ENCODE measurements around the gene SEZ6L. TPM values are rescaled to one million over a fixed set of nuclear protein-coding genes. Genes with fewer than 3 reads are reported as not detected.

The SEZ6L gene
- total and polyA plus RNA-seq, 12 donors = 0.17 to 16.3 (median 3.9) TPM; not detected in 1

DNA sequence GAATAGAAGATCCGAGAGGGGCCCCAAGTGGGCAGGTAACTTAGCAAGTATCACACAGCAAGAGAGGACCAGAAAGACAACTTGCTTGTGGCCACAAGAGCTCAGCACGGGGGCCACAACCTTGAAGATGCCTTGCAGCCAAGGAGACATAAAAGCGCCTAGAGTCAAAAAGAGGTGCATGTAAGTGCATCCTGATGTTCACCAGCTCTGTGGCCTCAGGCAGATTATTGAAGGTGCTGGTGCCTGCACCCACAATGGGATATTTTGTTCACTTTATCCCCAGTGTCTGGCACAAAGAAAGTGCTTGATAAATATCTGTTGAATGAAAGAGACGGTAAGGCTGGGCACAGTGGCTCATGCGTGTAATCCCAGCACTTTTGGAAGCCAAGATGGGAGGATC lies 153.8 kb downstream of the SEZ6L start:
- intact Hi-C loops (cut with DNase I) = no loop called here

DNA sequence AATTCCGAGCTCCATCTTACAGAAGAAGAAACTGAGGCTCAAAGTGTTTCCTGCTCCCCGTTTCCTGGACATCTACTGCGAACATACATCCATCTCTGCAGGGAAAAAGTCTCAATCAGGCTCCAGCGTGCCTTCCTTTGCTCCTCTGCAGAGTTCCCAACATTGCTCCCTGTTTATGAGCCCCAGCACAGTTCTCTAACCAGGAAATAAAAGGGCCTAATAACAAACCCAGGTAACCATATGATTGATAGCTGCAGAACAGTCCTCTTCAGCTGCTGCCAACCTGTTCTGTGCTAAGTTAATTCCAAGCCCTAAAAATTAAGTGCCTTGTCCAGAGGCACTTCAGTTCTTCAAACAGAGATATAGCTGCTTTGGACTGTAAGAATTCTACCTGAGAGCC lies 154.9 kb downstream of the SEZ6L start:
- no peak for TF ChIP-seq POLR2A (IDR thresholded peaks at IDR 0.05)
- TF ChIP-seq, protein P1, sequence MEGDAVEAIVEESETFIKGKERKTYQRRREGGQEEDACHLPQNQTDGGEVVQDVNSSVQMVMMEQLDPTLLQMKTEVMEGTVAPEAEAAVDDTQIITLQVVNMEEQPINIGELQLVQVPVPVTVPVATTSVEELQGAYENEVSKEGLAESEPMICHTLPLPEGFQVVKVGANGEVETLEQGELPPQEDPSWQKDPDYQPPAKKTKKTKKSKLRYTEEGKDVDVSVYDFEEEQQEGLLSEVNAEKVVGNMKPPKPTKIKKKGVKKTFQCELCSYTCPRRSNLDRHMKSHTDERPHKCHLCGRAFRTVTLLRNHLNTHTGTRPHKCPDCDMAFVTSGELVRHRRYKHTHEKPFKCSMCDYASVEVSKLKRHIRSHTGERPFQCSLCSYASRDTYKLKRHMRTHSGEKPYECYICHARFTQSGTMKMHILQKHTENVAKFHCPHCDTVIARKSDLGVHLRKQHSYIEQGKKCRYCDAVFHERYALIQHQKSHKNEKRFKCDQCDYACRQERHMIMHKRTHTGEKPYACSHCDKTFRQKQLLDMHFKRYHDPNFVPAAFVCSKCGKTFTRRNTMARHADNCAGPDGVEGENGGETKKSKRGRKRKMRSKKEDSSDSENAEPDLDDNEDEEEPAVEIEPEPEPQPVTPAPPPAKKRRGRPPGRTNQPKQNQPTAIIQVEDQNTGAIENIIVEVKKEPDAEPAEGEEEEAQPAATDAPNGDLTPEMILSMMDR (IDR thresholded peaks at IDR 0.05) = no peak
- intact Hi-C loops (cut with DNase I) = no loop called here
- 54 to 74% (median 64%) methylated on average over 4 of the region's 4 CpGs for WGBS, 4 donors
- H3K4me1 ChIP-seq (replicated peaks in 1 of 2) = no peaks in the 10 kb centered on the region
- no peaks in the 10 kb centered on the region for H3K36me3 ChIP-seq (replicated peaks in 1 of 2)
- H3K9me3 ChIP-seq (replicated peaks in 1 of 3) = no peaks in the 10 kb centered on the region
- DNase-seq = no peak
- peaks cover 4% of the 10 kb centered on the region for H3K27me3 ChIP-seq
- H3K4me3 ChIP-seq = no peak overlapping the region
- no peak overlapping the region for H3K27ac ChIP-seq

More for the DNA sequence above, 153.8 kb downstream of the SEZ6L start:
- TF ChIP-seq, protein P1 (IDR thresholded peaks at IDR 0.05) = no peak
- H3K9me3 ChIP-seq (replicated peaks in 1 of 3) = no peaks in the 10 kb centered on the region
- 63 to 79% (median 74%) methylated on average over 5 of the region's 5 CpGs for WGBS, 4 donors
- no peaks in the 10 kb centered on the region for H3K4me1 ChIP-seq (replicated peaks in 1 of 2)
- peaks cover 4% of the 10 kb centered on the region for H3K27me3 ChIP-seq
- H3K36me3 ChIP-seq (replicated peaks in 1 of 2) = no peaks in the 10 kb centered on the region
- H3K27ac ChIP-seq = no peak overlapping the region
- no peak overlapping the region for H3K4me3 ChIP-seq
- no peak for DNase-seq

DNA sequence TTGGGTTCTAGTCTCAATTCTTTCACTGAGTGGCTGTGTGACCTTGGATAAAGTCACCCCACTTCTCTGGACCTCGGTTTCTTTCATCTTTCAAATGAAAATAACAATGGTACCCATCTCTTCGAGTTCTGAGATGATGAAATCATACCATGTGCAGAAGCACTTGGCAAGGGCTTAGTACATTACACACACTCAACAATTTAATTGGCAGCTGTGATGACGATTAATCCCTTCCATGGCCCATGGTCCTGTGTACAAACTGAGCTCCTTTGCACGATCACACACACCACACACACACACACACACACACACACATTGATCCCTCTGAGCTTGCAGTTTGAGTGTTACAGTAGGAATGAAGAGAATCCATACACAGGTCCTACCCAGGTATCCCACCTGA lies 156.4 kb downstream of the SEZ6L start:
- WGBS, 4 donors = 68 to 82% (median 75%) methylated on average over 2 to 4 of the region's 4 CpGs
- H3K27me3 ChIP-seq = peaks cover 4% of the 10 kb centered on the region
- no peak for DNase-seq
- H3K9me3 ChIP-seq (replicated peaks in 1 of 3) = no peaks in the 10 kb centered on the region
- intact Hi-C loops (cut with DNase I) = no loop called here
- H3K4me1 ChIP-seq (replicated peaks in 1 of 2) = no peaks in the 10 kb centered on the region
- no peak overlapping the region for H3K27ac ChIP-seq
- H3K4me3 ChIP-seq = no peak overlapping the region
- no peak for TF ChIP-seq POLR2A (IDR thresholded peaks at IDR 0.05)
- TF ChIP-seq, protein P1 (IDR thresholded peaks at IDR 0.05) = no peak
- no peaks in the 10 kb centered on the region for H3K36me3 ChIP-seq (replicated peaks in 1 of 2)

DNA sequence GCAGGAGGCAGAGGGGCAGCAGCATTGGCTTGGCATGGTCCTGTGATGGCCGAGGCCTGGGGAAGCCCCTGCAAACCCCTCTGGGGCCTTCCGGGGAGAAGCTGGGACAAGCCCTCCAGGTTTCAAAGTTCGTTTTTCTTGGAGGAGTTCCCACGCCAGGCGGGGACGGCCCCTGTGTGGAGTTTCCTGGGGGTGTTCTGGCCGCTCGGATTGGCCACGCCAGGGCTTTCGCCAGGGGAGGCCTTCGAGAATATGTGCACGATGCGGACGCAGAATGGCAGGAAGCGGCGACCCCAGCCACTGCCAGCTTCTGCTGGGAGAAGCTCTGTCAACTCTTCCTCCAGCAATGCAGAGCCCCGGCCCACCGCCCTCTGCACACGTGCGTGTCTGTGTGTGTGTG lies 157.5 kb downstream of the SEZ6L start:
- H3K27ac ChIP-seq = no peak overlapping the region
- H3K4me3 ChIP-seq = no peak overlapping the region
- TF ChIP-seq, protein P1 (IDR thresholded peaks at IDR 0.05) = no peak
- no peak for TF ChIP-seq POLR2A (IDR thresholded peaks at IDR 0.05)
- no peaks in the 10 kb centered on the region for H3K9me3 ChIP-seq (replicated peaks in 1 of 3)
- no peaks in the 10 kb centered on the region for H3K36me3 ChIP-seq (replicated peaks in 1 of 2)
- H3K27me3 ChIP-seq = peaks cover 4% of the 10 kb centered on the region
- intact Hi-C loops (cut with DNase I) = no loop called here
- H3K4me1 ChIP-seq (replicated peaks in 1 of 2) = no peaks in the 10 kb centered on the region
- 58 to 82% (median 62%) methylated on average over 11 to 20 of the region's 20 CpGs for WGBS, 4 donors
- no peak for DNase-seq

Measured in adrenal gland (tissue), 12 donors.